Chondrocyte (in vitro differentiated cells): ENCODE results near the gene IDI1. TPM values are rescaled to one million over a fixed set of nuclear protein-coding genes. Genes with fewer than 3 reads are reported as not detected.

ENCODE experiments used
- DNase-seq: peaks from one replicate; pipeline ENCODE4 v3.0.0; 2021; ENCODE audit warnings: mixed read lengths, low spot score
- H3K27ac Mint-ChIP-seq: one replicate; pipeline ENCODE4 v1.8.0; 2021; ENCODE audit warnings: mild to moderate bottlenecking, moderate library complexity, mixed read lengths; ENCODE audit not compliant: unreplicated experiment
- H3K27me3 Mint-ChIP-seq: 2 replicates; pipeline ENCODE4 v1.8.0; 2021; ENCODE audit warnings: low read depth, mixed read lengths
- H3K36me3 Mint-ChIP-seq: 2 replicates; pipeline ENCODE4 v1.8.0; 2021; ENCODE audit warnings: low read depth, mixed read lengths
- H3K4me1 Mint-ChIP-seq: 2 replicates; pipeline ENCODE4 v1.8.0; 2021; ENCODE audit warnings: low read depth, mild to moderate bottlenecking, mixed read lengths
- H3K4me3 Mint-ChIP-seq: one replicate; pipeline ENCODE4 v1.8.0; 2021; ENCODE audit warnings: mild to moderate bottlenecking, moderate library complexity, mixed read lengths; ENCODE audit not compliant: unreplicated experiment
- H3K9me3 Mint-ChIP-seq: 2 replicates; pipeline ENCODE4 v1.8.0; 2021; ENCODE audit warnings: low read depth, mixed read lengths
- CTCF ChIP-seq: fragments of 200-600 bp; sonication (generic); IDR thresholded peaks from 2 replicates; pipeline ENCODE4 v1.5.0; 2021; ENCODE audit warnings: antibody characterized with exemption, mild to moderate bottlenecking, moderate library complexity
- total RNA-seq: library from RNA; stranded (reverse); gene quantifications from 3 replicates; pipeline ENCODE4 v1.2.1, GENCODE V29; 2021

IDI1 gene
- total RNA-seq, 1 donor from 2014 or later: 40.6 TPM

GRCh38 chr10:1063232-1063865 lies 14.4 kb upstream of the IDI1 start:
- peaks cover 18% of the 10 kb centered on the region for H3K4me1 Mint-ChIP-seq
- H3K27me3 Mint-ChIP-seq: no peaks in the 10 kb centered on the region
- H3K36me3 Mint-ChIP-seq: peaks cover 10% of the 10 kb centered on the region
- TF ChIP-seq CTCF: no peak
- no peak overlapping the region for H3K27ac Mint-ChIP-seq
- H3K9me3 Mint-ChIP-seq: no peaks in the 10 kb centered on the region
- H3K4me3 Mint-ChIP-seq: no peak overlapping the region
- no peak for DNase-seq

GRCh38 chr10:1061930-1062774 lies 13.2 kb upstream of the IDI1 start:
- DNase-seq: no peak
- peaks cover 10% of the 10 kb centered on the region for H3K36me3 Mint-ChIP-seq
- H3K4me1 Mint-ChIP-seq: peaks cover 29% of the 10 kb centered on the region
- no peak for TF ChIP-seq CTCF
- H3K4me3 Mint-ChIP-seq: no peak overlapping the region
- peak overlapping the region; percentile 62 for H3K27ac Mint-ChIP-seq
- H3K9me3 Mint-ChIP-seq: no peaks in the 10 kb centered on the region
- H3K27me3 Mint-ChIP-seq: no peaks in the 10 kb centered on the region

GRCh38 chr10:1059902-1060301 lies 11.0 kb upstream of the IDI1 start:
- no peaks in the 10 kb centered on the region for H3K9me3 Mint-ChIP-seq
- H3K36me3 Mint-ChIP-seq: peaks cover 7% of the 10 kb centered on the region
- no peak for DNase-seq
- H3K27ac Mint-ChIP-seq: no peak overlapping the region
- H3K4me3 Mint-ChIP-seq: no peak overlapping the region
- peaks cover 42% of the 10 kb centered on the region for H3K4me1 Mint-ChIP-seq
- H3K27me3 Mint-ChIP-seq: no peaks in the 10 kb centered on the region
- TF ChIP-seq CTCF: no peak

DNA sequence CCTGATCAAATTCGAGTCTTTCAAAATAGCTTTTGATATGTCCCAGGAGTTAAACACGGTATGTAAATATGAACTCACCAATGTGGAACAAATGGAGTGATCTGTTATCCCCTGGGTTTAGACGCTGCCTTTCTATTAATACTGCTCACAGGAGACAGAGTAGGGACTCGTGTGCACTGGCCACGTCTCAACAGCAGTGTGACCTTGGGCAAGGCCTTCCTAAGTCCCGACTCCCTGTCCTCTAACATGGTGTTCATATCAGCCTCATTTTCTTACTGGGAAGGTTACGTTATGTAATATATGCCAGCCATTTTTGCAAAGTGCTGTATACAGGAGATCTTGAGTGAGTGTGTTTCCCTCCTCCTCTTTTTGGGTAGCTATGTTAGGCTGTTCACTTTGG lies 9.1 kb upstream of the IDI1 start:
- H3K9me3 Mint-ChIP-seq: no peaks in the 10 kb centered on the region
- no peaks in the 10 kb centered on the region for H3K36me3 Mint-ChIP-seq
- no peak overlapping the region for H3K27ac Mint-ChIP-seq
- no peaks in the 10 kb centered on the region for H3K27me3 Mint-ChIP-seq
- DNase-seq: no peak
- H3K4me3 Mint-ChIP-seq: peak overlapping the region; percentile 89
- H3K4me1 Mint-ChIP-seq: peaks cover 61% of the 10 kb centered on the region
- no peak for TF ChIP-seq CTCF

DNA sequence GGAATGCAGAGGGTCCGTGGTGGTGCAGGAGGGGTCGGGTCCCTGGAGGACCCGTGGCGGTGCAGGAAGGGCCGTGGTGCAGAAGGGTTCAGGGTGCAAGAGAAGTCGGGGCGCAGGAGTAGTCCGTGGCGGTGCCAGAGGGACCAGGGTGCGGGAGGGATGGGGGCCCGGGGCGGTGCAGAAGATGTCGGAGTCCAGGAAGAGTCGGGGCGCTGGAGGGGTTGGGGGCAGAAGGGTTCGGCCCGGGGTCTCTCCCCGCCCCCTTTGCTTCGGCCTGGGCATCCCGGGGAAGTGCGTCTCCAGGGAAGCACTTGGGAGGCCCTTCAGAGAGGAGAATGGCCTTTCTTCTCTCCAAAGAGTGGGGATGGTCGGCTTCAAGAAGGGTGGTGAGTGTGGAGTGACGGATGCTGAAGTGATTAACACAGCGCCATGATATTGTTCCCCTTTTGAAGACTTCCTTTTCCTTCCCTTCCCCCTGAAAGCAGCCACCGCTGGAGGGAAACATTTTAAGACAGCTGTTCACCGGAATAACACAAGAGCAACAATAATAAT lies 8.3 kb upstream of the IDI1 start:
- peak overlapping the region; percentile 80 for H3K27ac Mint-ChIP-seq
- H3K9me3 Mint-ChIP-seq: no peaks in the 10 kb centered on the region
- no peaks in the 10 kb centered on the region for H3K36me3 Mint-ChIP-seq

More for the DNA sequence above, 8.3 kb upstream of the IDI1 start:
- no peak for TF ChIP-seq CTCF
- H3K4me3 Mint-ChIP-seq: peak overlapping the region; percentile 89
- DNase-seq: no peak
- peaks cover 60% of the 10 kb centered on the region for H3K4me1 Mint-ChIP-seq
- no peaks in the 10 kb centered on the region for H3K27me3 Mint-ChIP-seq
